ENCODE results near the gene MDH2.

The MDH2 gene

DNA sequence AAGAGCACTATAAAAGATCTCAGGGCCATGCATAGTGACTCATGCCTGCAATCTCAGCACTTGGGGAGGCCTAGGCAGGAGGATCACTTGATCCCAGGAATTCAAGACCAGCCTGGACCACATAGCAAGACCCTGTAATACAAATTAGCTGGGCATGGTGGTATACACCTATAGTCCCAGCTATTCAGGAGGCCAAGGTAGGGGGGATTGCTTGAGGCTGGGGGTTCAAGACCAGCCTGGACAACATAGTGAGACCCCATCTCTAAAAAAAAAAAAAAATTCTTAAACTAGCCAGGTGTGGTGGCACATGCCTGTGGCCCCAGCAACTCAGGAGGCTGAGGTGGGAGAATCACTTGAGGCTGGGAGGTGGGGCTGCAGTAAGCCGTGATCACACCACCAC, 15.9 kb upstream of the MDH2 start:
- TF ChIP-seq, protein P1, sequence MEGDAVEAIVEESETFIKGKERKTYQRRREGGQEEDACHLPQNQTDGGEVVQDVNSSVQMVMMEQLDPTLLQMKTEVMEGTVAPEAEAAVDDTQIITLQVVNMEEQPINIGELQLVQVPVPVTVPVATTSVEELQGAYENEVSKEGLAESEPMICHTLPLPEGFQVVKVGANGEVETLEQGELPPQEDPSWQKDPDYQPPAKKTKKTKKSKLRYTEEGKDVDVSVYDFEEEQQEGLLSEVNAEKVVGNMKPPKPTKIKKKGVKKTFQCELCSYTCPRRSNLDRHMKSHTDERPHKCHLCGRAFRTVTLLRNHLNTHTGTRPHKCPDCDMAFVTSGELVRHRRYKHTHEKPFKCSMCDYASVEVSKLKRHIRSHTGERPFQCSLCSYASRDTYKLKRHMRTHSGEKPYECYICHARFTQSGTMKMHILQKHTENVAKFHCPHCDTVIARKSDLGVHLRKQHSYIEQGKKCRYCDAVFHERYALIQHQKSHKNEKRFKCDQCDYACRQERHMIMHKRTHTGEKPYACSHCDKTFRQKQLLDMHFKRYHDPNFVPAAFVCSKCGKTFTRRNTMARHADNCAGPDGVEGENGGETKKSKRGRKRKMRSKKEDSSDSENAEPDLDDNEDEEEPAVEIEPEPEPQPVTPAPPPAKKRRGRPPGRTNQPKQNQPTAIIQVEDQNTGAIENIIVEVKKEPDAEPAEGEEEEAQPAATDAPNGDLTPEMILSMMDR (IDR thresholded peaks at IDR 0.05; ENCODE audit: extremely low read depth, missing control alignments), result no peak
- DNase-seq (ENCODE audit: low spot score), result no peak

DNA sequence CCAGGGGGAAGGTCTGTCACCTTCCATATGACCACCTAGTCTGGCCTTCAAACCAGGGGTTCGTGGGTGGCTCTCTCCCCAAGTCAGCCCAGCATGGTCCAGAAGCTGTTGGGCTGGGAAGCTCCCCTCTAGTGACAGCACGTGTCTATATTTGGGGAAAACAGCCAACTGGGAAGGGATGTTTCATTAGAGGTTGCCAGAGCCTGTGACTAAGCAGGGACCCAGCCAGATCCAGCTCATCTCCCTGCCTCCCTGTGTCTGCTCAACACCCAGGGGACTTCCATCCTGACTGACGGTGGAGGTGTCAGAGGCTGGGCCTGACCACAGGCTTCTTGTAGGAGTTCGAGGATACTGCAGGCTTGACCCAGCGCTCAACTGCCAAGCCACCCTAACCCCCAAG, 10.6 kb upstream of the MDH2 start:
- DNase-seq (ENCODE audit: low spot score), result no peak
- TF ChIP-seq, protein P1 (IDR thresholded peaks at IDR 0.05; ENCODE audit: extremely low read depth, missing control alignments), result no peak

DNA sequence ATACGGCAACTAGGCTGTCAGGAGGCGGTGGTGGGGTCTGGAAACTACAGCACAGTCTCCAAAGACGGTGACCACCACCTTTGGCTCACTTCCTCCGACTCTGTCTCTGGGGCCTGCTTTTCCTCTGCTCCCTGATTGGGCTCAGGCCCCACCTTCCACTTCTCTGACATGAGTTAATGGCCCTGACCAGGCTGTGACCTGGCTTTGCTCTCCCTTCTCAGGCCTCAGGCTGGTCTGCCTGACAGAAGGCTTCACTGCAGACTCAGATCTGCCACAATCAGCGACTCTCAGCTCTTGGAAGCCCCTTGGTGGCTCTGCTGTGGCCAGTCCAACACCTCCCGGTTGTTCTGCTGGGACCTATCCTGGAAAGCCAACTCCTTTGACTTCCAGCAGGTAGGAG, 7.8 kb upstream of the MDH2 start:
- no peak for DNase-seq (ENCODE audit: low spot score)
- TF ChIP-seq, protein P1 (IDR thresholded peaks at IDR 0.05; ENCODE audit: extremely low read depth, missing control alignments), result no peak

DNA sequence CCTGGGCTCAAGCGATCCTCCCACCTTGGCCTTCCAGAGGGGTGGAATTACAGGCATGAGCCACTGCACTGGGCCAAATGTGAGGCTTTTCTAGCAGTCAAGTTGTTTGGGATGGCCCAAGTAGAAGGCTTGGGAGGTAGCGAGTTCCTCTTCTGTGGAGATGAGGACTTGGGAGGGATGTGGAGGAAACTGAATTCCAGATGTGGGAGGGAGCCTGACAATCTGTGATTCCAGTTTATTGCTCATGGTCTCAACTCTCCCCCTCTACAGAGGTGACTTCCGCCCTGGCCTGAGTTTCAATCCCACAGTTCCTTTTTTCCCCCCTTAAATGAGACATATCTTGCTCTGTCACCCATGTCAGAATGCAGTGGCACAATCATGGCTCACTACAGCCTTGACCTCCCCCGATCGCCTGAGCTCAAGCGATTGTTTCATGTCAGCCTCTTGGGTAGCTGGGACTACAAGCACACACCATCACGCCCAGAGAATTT, 3.5 kb upstream of the MDH2 start:
- no peak for DNase-seq (ENCODE audit: low spot score)
- TF ChIP-seq, protein P1 (IDR thresholded peaks at IDR 0.05; ENCODE audit: extremely low read depth, missing control alignments), result no peak

DNA sequence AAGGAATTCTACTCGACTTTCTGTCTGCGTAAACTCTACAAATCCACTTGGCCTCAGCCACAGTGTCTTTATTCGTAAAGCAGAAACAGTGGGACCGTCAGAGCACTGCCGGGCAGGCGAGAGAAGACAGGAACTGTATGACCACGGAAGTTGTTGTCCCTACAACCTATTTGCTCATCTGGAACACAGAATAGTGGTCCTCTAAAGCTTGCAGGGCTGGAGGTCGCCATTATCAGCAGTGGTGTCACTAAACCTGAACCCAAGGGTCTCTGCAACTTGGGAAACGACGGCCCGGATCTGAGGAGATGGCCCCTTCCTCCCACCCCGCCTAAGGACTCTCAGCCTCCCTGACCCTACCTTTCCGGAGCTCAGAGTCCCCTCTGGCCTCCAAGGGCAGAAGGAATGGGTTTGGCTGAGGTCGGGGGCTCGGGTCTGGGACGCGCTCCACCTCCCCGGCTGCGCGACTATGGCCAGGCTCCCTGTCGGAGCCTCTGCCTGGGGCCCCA, 548 bp upstream of the MDH2 start:
- TF ChIP-seq, protein P1 (IDR thresholded peaks at IDR 0.05; ENCODE audit: extremely low read depth, missing control alignments), result no peak
- DNase-seq (ENCODE audit: low spot score), result peak; percentile 35

DNA sequence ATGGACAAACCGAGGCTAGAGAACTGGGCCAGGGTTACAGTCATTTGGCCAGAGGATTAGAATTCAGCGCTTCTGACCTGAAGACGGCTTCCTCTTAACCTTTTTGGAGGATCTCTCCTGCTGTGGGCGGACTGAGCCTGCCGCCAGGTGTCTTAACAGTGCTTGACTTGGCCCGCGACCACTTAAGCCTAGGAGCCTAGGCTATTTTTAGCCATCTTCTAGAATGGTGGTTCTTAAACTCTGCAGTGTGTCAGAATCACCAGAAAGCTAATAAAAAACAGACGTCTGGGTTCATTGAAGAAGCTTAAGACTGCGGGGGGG, 722 bp downstream of the MDH2 start:
- TF ChIP-seq, protein P1 (IDR thresholded peaks at IDR 0.05; ENCODE audit: extremely low read depth, missing control alignments), result no peak
- peak; percentile 66 for DNase-seq (ENCODE audit: low spot score)

DNA sequence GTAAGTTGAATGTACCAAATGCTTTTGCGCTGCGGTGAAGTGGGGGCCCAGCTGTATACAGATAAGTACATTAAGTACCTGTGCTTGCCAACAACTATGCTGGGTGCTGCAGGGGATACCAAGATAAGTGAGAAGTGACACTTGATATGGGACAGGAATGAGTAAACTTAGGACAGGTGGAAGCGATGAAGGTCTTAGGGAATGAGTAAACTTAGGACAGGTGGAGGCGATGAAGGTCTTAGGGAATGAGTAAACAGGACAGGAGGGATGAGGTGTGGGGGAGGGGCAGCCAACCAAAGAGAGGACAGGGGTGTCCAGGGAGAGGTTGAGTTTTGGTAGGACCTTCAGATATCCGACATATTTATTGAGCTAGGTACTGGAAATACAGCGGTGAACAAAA, 1.4 kb downstream of the MDH2 start:
- no peak for DNase-seq (ENCODE audit: low spot score)
- TF ChIP-seq, protein P1 (IDR thresholded peaks at IDR 0.05; ENCODE audit: extremely low read depth, missing control alignments), result no peak
